Measurements from ENCODE around the gene GALNT2.

DNA sequence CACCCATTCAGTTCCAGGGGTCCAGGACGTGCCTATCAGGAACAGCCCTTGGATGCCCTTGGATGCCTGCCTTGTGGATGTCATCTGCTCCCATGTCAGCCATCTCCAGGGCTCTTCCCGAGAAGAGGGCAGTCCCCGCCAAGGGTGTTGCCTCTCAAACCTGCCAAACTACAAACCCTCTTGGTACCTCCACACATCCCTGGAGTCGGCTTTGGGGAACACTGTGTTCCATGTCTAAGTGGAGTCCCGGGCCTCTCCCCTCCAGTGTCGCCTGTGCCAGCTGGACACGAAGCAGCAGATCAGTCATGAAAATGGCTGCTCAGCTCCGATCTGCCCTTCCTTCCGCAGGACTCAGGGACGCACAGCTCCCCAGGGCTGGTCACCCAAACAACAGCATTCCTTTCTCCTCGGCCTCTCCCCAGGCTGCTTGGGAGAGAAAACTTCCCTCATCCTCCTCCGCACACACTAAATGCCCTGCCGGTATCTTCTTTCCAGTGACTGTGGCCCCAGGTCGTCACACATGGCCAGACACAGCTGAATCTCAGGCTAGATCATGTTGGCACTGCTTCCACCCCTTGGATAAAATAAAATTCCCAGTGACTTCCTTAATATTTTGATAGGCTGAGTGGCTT lies 53.4 kb downstream of the GALNT2 start:
- TF ChIP-seq CHD1 (IDR thresholded peaks at IDR 0.05; ENCODE audit: low read depth, low read length) (no peak), CTCF (conservative IDR thresholded peaks at IDR 0.05; ENCODE audit: low read depth, low read length) (no peak), POLR2A (IDR thresholded peaks at IDR 0.05; ENCODE audit: low read depth, low read length) (no peak), RCOR1 (IDR thresholded peaks at IDR 0.05; ENCODE audit: insufficient replicate concordance, low read length) (no peak)

Data from IMR-90 (cell line).